Testis (tissue), 2 donors: ENCODE measurements around the gene IL9.

Source experiments
- CTCF ChIP-seq, 3 experiments: fragments of 450-650 bp in 2 of 3; fragments of 200-600 bp in 1 of 3; sonication (generic) in 1 of 3; IDR thresholded peaks; one replicate each; pipeline ENCODE4 v1.5.1; 2016 to 2019; ENCODE audit warnings: antibody characterized with exemption in 3 of 3, mild to moderate bottlenecking in 2 of 3, moderate library complexity in 1 of 3
- POLR2A ChIP-seq: fragments of 450-650 bp; IDR thresholded peaks from one replicate; pipeline ENCODE4 v1.6.1; 2017; ENCODE audit warnings: antibody characterized with exemption, mild to moderate bottlenecking, moderate library complexity

GRCh38 chr5:135886136-135886535 lies 9.5 kb downstream of the IL9 start:
- TF ChIP-seq CTCF (IDR thresholded peaks at IDR 0.05) (no peak), POLR2A (no peak)
